Heart left ventricle (tissue), 16 donors: ENCODE data around the gene IFI44L. TPM values are rescaled to one million over a fixed set of nuclear protein-coding genes. Genes with fewer than 3 reads are reported as not detected.

Experiments
- ATAC-seq, 4 donors: fragments of 200-7000 bp; cut with Tn5 transposase; one replicate each; pipeline ENCODE4 v1.9.1; 2020 to 2022; ENCODE audit warnings: moderate library complexity in 4 of 4, mild to moderate bottlenecking in 3 of 4, moderate number of reproducible peaks in 1 of 4
- DNase-seq, 5 donors: peaks; one replicate each; pipeline ENCODE4 v3.0.0-alpha.2; 2020
- H3K27ac ChIP-seq, 12 donors: fragments of 200-600 bp; sonication (generic) in 4 of 12; one replicate each; pipeline versions ENCODE4 v1.5.0 to v1.8.0; 2016 to 2022; ENCODE audit warnings: mild to moderate bottlenecking in 2 of 12
- H3K27me3 ChIP-seq, 9 donors: fragments of 200-600 bp; sonication (generic) in 2 of 9; one replicate each; pipeline versions ENCODE4 v1.5.1 to v1.8.0; 2016 to 2022; ENCODE audit warnings: mild to moderate bottlenecking in 3 of 9
- H3K36me3 ChIP-seq, 9 donors: fragments of 200-600 bp; sonication (generic) in 2 of 9; one replicate each; pipeline versions ENCODE4 v1.5.0 to v1.8.0; 2018 to 2022; ENCODE audit warnings: mild to moderate bottlenecking in 2 of 9
- H3K4me1 ChIP-seq, 12 donors: fragments of 200-600 bp; sonication (generic) in 4 of 12; one replicate each; pipeline versions ENCODE4 v1.5.0 to v1.8.0; 2016 to 2022; ENCODE audit warnings: mild to moderate bottlenecking in 3 of 12
- H3K4me3 ChIP-seq, 12 donors: fragments of 200-600 bp; sonication (generic) in 4 of 12; one replicate each; pipeline versions ENCODE4 v1.5.0 to v1.8.0; 2017 to 2022; ENCODE audit warnings: mild to moderate bottlenecking in 9 of 12, moderate library complexity in 4 of 12
- H3K9me3 ChIP-seq, 12 donors: fragments of 200-600 bp; sonication (generic) in 4 of 12; one replicate each; pipeline versions ENCODE4 v1.5.0 to v1.8.0; 2016 to 2022; ENCODE audit warnings: mild to moderate bottlenecking in 1 of 12
- POLR2A ChIP-seq, 2 donors: fragments of 450-650 bp; IDR thresholded peaks; one replicate each; pipeline ENCODE4 v1.6.1; 2017; ENCODE audit warnings: antibody characterized with exemption in 2 of 2, mild to moderate bottlenecking in 2 of 2, moderate library complexity in 2 of 2
- WGBS, 4 donors: extraction: QIAGEN DNeasy Blood & Tissue Kit in 2 of 4; methylation state at CpG; one replicate each; pipeline versions ENCODE4 v1.1.5 to v1.1.7; 2013 to 2018; 5-methylcytosine and 5-hydroxymethylcytosine counted together
- intact Hi-C, 10 donors: fragments of 100-400 bp; cut with DNase I; formaldehyde crosslinking; loops; one replicate each; pipeline versions ENCODE4 v1.11.1 to v1.14.2; 2022
- long read RNA-seq, 3 donors: library from polyadenylated mRNA; unstranded; transcript quantifications; one replicate each; pipeline ENCODE4 v2.0.0, GENCODE V29; 2020 to 2021
- polyA plus RNA-seq, 2 donors: library from polyadenylated mRNA; stranded (reverse); fragments of 200-250 nt; gene quantifications; one replicate each; pipeline ENCODE4 v1.2.3, GENCODE V29; 2013
- total RNA-seq, 9 donors: library from RNA; depleted of rRNA in 2 of 9; stranded (reverse); fragments of >200 nt in 2 of 9; fragmentation: NEBNext Ultra II Directional in 3 of 9; extraction: Animal tissue kit (Norgen Biotek cat#: 25700) in 3 of 9; gene quantifications; one replicate each; pipeline versions ENCODE4 v1.1.0 to v1.2.4, GENCODE V29; 2016 to 2023
- TF ChIP-seq, protein P1 (sequence below), 12 donors: fragments of 200-600 bp; sonication (generic) in 4 of 12; IDR thresholded peaks; one replicate each; pipeline versions ENCODE4 v1.5.0 to v1.8.0; 2018 to 2022; ENCODE audit warnings: antibody characterized with exemption in 12 of 12, mild to moderate bottlenecking in 5 of 12
- donor health status: ischemic (EF 13 %, LVEDD 7.1; RV severe dilation, severe dysfunction).
- donor health status: healthy with polysubstance abuse.
- donor health status: DM: no; HTN: yes; CAD: no.
- donor health status: DM: no; HTN: no; CAD: no.
- donor health status: ischemic (EF 25% LVEDD 6.9; RV normal size, moderate dysfunction).
- donor health status: ischemic (EF 25% LVEDD 5.7; RV mildly dilated, moderate dysfunction).
- donor health status: healthy.
- donor health status: DM: yes; HTN: yes; CAD: no.
- donor health status: ischemic (EF 35%, LVEDD 5.7; RV mildly dilated, moderate dysfunction).
- donor health status: nonischemic (EF 11% LVEDD 7.7; RV severe dilation, severe dysfunction).
- donor health status: DM: yes; HTN: yes; CAD: no.
- donor health status: PGD.
- donor health status: ischemic (EF 29% LVEDD 5.4; RV normal size, mild dysfunction).
- donor health status: nonischemic (EF 23%, LVEDD 6.1; RV moderate dilation, normal function).

The IFI44L gene
- total RNA-seq (10 to 100 TPM in 5 of 9 donors, 1 to 10 TPM in 4; 4.2 to 41.7 (median 15.4) TPM), polyA plus RNA-seq (1 to 10 TPM; 3.3 to 3.4 TPM)
- long read RNA-seq, donor 1, full-length matches to known transcripts: 2 of 7 reads
- long read RNA-seq, donor 1, partial matches to known transcripts: 0 of 7 reads
- long read RNA-seq, donor 1, other reads (novel, unspliced or antisense): 5 of 7 reads
- long read RNA-seq, donor 2, full-length matches to known transcripts: 18 of 43 reads
- long read RNA-seq, donor 2, partial matches to known transcripts: 1 of 43 reads
- long read RNA-seq, donor 2, other reads (novel, unspliced or antisense): 24 of 43 reads
- long read RNA-seq, donor 3, full-length matches to known transcripts: 1 of 5 reads
- long read RNA-seq, donor 3, partial matches to known transcripts: 1 of 5 reads
- long read RNA-seq, donor 3, other reads (novel, unspliced or antisense): 3 of 5 reads

DNA sequence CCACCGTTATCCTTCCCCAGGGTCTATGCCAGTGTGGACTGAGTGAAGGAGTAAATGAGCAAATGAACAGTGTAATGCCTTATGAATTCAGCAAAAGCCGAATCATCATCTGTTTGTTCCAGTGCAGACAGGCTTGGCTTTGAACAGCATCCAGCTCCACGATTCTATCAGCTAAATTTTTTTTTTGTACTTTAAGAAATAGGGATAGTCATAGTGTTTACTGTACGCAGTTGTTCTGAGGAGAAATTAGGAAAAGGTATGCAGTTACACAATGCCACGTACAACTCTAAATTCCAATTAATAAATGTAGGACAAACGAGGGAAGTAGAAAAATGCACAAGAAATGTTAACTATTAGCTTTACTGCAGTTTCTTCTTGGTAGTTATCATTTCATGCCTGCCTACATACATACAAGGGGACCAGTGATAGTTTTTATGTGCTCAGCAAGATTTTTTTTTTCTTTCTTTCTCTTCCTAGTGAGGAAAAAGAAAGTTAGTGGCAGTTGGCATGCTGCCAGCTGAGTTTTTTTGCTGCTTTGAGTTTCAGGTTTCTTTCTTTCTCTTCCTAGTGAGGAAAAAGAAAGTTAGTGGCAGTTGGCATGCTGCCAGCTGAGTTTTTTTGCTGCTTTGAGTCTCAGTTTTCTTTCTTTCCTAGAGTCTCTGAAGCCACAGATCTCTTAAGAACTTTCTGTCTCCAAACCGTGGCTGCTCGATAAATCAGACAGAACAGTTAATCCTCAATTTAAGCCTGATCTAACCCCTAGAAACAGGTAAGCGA, at the start of gene IFI44L:
IFI44L (plus strand) TSS at position 646 of the 777 bp plus-strand sequence. CDS start 7,468 bp downstream, outside the sequence.
- Histone ChIP-seq H3K36me3 (no peaks in the 10 kb centered on the region), H3K4me1 (peaks cover 0 to 48% (median 9%) of the 10 kb centered on the region in 12 donors), H3K27me3 (no peaks in the 10 kb centered on the region), H3K27ac (peak within 1 kb of the TSS; percentile 38 to 91 (median 81)), H3K9me3 (no peaks in the 10 kb centered on the region), H3K4me3 (peak within 1 kb of the TSS; percentile 10 to 66 (median 52))
- peak; percentile 27 to 60 (median 43) for DNase-seq
- ATAC-seq: peak in 3 of 4 donors; percentile 16 to 62 (median 53)
- intact Hi-C loops: loop anchor here in 4 of 10 donors (2.0 to 5.0 kb wide), 5 partner anchors 32 to 57 kb away; no protein-coding TSS in a partner anchor
- WGBS, 4 donors: 34 to 44% (median 36%) methylated on average over 9 of the region's 9 CpGs
- TF ChIP-seq, protein P1, sequence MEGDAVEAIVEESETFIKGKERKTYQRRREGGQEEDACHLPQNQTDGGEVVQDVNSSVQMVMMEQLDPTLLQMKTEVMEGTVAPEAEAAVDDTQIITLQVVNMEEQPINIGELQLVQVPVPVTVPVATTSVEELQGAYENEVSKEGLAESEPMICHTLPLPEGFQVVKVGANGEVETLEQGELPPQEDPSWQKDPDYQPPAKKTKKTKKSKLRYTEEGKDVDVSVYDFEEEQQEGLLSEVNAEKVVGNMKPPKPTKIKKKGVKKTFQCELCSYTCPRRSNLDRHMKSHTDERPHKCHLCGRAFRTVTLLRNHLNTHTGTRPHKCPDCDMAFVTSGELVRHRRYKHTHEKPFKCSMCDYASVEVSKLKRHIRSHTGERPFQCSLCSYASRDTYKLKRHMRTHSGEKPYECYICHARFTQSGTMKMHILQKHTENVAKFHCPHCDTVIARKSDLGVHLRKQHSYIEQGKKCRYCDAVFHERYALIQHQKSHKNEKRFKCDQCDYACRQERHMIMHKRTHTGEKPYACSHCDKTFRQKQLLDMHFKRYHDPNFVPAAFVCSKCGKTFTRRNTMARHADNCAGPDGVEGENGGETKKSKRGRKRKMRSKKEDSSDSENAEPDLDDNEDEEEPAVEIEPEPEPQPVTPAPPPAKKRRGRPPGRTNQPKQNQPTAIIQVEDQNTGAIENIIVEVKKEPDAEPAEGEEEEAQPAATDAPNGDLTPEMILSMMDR (IDR thresholded peaks at IDR 0.05): no peak
- no peak for TF ChIP-seq POLR2A (IDR thresholded peaks at IDR 0.05)

DNA sequence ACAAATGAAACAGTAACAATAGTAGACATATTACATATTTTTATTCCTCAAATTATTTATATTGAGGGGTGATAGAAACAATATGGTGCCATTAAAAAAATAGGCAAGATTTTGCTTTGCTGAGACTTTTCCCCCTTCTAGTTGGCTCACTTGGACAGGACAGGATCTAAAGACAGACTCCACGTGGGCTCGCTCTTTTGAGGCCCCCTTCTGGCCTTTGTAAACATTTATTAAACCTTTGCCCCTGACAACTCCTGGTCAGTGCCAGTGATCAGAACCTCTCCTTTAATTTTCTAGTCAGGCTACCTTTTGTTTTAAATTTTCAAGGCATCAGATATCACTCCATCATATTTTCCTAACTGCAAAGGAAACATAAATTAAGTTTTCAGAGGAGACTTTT, 49.7 kb upstream of the IFI44L start:
- TF ChIP-seq, protein P1 (IDR thresholded peaks at IDR 0.05): no peak
- no peak for TF ChIP-seq POLR2A (IDR thresholded peaks at IDR 0.05)
- no peak overlapping the region for H3K27ac ChIP-seq
- no peak overlapping the region for H3K4me3 ChIP-seq
- no peaks in the 10 kb centered on the region for H3K27me3 ChIP-seq
- H3K9me3 ChIP-seq: no peaks in the 10 kb centered on the region
- H3K36me3 ChIP-seq: no peaks in the 10 kb centered on the region
- intact Hi-C loops: no loop called here
- DNase-seq (no peak), ATAC-seq (no peak)
- no peaks in the 10 kb centered on the region for H3K4me1 ChIP-seq
- WGBS, 4 donors: 41 to 55% (median 44%) methylated on average over 2 of the region's 2 CpGs

GRCh38 chr1:78577257-78578100, 42.8 kb upstream of the IFI44L start:
- WGBS, 4 donors: 45 to 55% (median 52%) methylated on average over 9 of the region's 9 CpGs
- DNase-seq (no peak), ATAC-seq (no peak)
- intact Hi-C loops: no loop called here
- Histone ChIP-seq H3K27ac (peak overlapping the region in 1 of 12 donors; percentile 43), H3K4me1 (no peaks in the 10 kb centered on the region), H3K27me3 (no peaks in the 10 kb centered on the region), H3K9me3 (no peaks in the 10 kb centered on the region), H3K36me3 (no peaks in the 10 kb centered on the region), H3K4me3 (no peak overlapping the region)
- TF ChIP-seq, protein P1 (IDR thresholded peaks at IDR 0.05): no peak
- no peak for TF ChIP-seq POLR2A (IDR thresholded peaks at IDR 0.05)
